Measurements from ENCODE around the gene TRIP11.

Gene TRIP11

DNA sequence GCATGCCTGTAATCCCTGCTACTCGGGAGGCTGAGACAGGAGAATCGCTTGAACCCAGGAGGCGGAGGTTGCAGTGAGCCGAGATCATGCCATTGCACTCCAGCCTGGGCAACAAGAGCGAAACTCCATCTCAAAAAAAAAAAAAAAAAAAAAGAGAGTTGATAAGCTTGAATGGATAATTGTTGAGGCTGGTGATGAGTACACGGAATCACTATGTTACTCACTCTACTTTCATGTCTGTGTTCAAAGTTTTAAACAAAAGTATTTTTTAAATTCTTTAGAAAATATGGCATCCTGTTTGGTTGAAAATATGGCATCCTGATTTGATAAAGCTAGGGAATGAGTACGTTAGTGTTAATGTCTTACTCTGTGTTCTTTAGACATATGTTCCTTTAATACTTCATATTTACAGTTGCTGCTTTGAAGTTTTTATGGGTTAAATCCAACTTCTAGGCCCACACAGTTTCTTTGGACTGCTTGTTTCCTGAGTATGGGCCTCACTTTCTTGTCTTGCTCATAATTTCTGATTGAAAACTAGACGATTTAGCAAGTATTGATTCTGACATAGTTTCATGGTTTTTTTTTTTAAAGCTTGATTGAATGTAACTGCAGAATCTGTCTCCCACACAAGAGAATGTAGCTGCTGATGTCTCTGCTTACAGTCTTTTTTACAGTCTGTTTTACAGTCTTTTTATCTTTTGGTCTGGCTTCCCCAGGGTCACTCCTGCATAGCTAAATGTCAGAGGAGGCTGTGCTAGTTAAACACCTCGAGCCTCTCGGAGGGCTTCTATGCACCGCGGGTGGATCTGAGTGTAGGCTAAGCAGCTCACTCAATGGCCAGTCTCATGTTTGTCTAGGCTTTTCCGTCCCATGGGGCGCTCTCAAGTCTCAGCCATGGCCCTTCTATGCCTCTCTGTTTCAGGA, 78.3 kb downstream of the TRIP11 start:
- no peak overlapping the region for H3K4me3 ChIP-seq (replicated peaks in 1 of 2; ENCODE audit: low read depth in 2 of 2, low read length in 2 of 2)
- no peak for DNase-seq (ENCODE audit: low read depth in 2 of 2)
- TF ChIP-seq, protein P1, sequence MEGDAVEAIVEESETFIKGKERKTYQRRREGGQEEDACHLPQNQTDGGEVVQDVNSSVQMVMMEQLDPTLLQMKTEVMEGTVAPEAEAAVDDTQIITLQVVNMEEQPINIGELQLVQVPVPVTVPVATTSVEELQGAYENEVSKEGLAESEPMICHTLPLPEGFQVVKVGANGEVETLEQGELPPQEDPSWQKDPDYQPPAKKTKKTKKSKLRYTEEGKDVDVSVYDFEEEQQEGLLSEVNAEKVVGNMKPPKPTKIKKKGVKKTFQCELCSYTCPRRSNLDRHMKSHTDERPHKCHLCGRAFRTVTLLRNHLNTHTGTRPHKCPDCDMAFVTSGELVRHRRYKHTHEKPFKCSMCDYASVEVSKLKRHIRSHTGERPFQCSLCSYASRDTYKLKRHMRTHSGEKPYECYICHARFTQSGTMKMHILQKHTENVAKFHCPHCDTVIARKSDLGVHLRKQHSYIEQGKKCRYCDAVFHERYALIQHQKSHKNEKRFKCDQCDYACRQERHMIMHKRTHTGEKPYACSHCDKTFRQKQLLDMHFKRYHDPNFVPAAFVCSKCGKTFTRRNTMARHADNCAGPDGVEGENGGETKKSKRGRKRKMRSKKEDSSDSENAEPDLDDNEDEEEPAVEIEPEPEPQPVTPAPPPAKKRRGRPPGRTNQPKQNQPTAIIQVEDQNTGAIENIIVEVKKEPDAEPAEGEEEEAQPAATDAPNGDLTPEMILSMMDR (IDR thresholded peaks at IDR 0.05; ENCODE audit: low read depth, low read length) = no peak

GRCh38 chr14:91957876-91958313, 82.0 kb downstream of the TRIP11 start:
- H3K4me3 ChIP-seq (replicated peaks in 1 of 2; ENCODE audit: low read depth in 2 of 2, low read length in 2 of 2) = no peak overlapping the region
- no peak for DNase-seq (ENCODE audit: low read depth in 2 of 2)
- TF ChIP-seq, protein P1 (IDR thresholded peaks at IDR 0.05; ENCODE audit: low read depth, low read length) = no peak

DNA sequence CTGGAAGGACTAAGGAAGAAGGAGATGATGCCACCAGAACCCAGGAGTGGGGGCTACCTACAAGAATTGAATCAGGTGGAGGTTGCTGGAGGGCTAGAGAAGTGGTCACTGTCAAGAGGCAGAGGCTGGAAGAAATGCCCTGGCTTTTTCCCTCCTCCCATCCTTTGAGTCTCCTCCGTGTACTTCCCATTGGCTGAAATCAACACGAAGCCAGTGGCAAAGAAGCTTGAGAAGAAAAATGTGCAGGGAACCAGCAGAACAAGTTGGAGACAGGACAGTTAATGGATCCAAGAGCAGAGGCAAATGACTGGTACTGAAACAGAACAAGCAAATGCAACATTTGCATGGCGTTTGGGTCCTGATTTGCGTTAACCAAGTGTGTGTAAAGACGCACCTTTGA, 83.2 kb downstream of the TRIP11 start:
- DNase-seq (ENCODE audit: low read depth in 2 of 2) = no peak

DNA sequence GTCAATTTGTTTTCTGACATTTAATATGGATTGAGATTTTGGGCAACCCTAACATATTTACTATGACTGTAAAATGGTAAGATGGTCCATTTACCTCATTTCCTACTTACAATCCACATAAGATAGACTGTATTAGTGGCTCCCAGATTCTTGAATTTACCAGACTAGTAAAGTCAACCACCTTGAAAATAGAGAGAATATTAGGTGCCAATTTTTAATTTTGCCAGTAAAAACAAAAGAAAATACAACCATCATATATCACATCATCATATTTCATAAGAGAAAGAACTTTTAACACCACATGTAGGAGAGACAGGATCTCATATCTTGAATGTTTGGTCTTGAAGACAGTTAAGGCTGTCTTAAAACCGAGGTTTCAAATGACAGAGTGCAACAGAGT, 84.7 kb downstream of the TRIP11 start:
- no peak for DNase-seq (ENCODE audit: low read depth in 2 of 2)
- no peak overlapping the region for H3K4me3 ChIP-seq (replicated peaks in 1 of 2; ENCODE audit: low read depth in 2 of 2, low read length in 2 of 2)
- TF ChIP-seq, protein P1 (IDR thresholded peaks at IDR 0.05; ENCODE audit: low read depth, low read length) = no peak

More for the DNA sequence above, 83.2 kb downstream of the TRIP11 start:
- H3K4me3 ChIP-seq (replicated peaks in 1 of 2; ENCODE audit: low read depth in 2 of 2, low read length in 2 of 2) = no peak overlapping the region
- TF ChIP-seq, protein P1 (IDR thresholded peaks at IDR 0.05; ENCODE audit: low read depth, low read length) = no peak

DNA sequence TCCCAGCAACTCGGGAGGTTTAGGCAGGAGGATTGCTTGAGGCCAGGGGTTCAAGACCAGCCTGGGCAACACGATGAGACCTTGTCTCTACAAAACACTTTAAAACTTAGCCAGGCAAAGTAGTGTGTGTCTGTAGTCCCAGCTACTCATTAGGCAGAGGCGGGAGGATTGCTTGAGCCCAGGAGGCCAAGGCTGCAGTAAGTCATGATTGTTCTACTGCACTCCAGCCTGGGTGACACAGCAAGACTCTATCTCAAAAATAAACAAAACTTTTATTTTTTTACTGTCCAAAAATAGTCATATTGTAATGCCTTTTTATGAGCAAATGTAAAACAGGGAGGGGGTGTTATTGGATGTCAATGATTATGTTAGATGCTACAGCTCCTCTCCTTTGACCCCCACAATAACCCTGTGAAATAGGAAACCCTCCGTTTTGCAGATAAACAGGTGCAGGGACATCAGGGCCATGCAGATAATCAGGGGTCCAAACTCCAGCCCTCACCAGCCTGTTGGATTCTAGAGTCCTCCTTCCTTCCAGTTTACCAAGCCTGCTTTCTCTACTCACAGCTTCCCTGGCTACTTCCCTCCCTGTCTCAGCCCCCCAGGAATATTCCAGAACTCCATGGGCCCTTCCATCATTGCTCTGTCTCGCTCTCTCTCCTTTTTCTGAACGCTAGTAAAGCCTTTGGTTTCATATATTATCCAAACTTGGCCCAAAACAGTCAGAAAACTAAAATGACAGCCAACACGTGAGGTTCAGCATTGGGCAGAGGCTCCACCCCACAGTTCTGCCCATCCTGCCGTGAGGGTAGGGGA, 86.5 kb downstream of the TRIP11 start:
- H3K4me3 ChIP-seq (replicated peaks in 1 of 2; ENCODE audit: low read depth in 2 of 2, low read length in 2 of 2) = no peak overlapping the region
- DNase-seq (ENCODE audit: low read depth in 2 of 2) = peak; percentile 8 to 66
- TF ChIP-seq, protein P1 (IDR thresholded peaks at IDR 0.05; ENCODE audit: low read depth, low read length) = no peak

- peak; percentile 81 to 88 for DNase-seq (ENCODE audit: low read depth in 2 of 2)
- TF ChIP-seq, protein P1 (IDR thresholded peaks at IDR 0.05; ENCODE audit: low read depth, low read length) = no peak
- peak within 1 kb of the TSS; percentile 51 to 71 for H3K4me3 ChIP-seq (replicated peaks in 1 of 2; ENCODE audit: low read depth in 2 of 2, low read length in 2 of 2)
Observed at GRCh38 chr14:91947475-91948184, 92.2 kb downstream of the TRIP11 start, which contains the start of gene FBLN5. FBLN5 (minus strand) TSS chr14:91947694; CDS start chr14:91947229, 465 bp downstream.
